Common myeloid progenitor, CD34-positive (primary cell): ENCODE measurements around the gene PCBD2.
"Not testable (repeated sequence)": the region's sequence is repeated elsewhere in the genome, so short reads cannot be mapped to it uniquely, and the experiment has no call there.

Experiments
- CTCF ChIA-PET: fragments of 350-600 bp; sonication (Branson Sonifier 250); formaldehyde crosslinking; loops from one replicate; lab custom pipeline; 2021; ENCODE audit warnings: antibody characterized with exemption; lab: Charles Lee
- POLR2A ChIA-PET: fragments of 350-600 bp; sonication (Branson Sonifier 250); formaldehyde crosslinking; loops from one replicate; lab custom pipeline; 2021; ENCODE audit warnings: antibody characterized with exemption; lab: Charles Lee
- DNase-seq, 3 donors: peaks; one replicate each; pipeline versions ENCODE4 v3.0.0 to v3.0.0-alpha.2; 2013
- H3K27ac ChIP-seq, 2 experiments: 1 replicate in 1 of 2; 2 replicates in 1 of 2; pipeline ENCODE4 v1.7.0; 2013; ENCODE audit warnings: inconsistent platforms in 2 of 2, low read length in 2 of 2, mild to moderate bottlenecking in 2 of 2, low read depth in 1 of 2, moderate library complexity in 1 of 2; ENCODE audit not compliant: severe bottlenecking in 2 of 2, insufficient read depth in 1 of 2, poor library complexity in 1 of 2
- H3K27me3 ChIP-seq, 5 experiments: replicated peaks in 2 of 5; 1 replicate in 3 of 5; 2 replicates in 2 of 5; pipeline versions ENCODE4 v1.6.1 to v1.7.0; 2013; ENCODE audit warnings: low read length in 4 of 5, mild to moderate bottlenecking in 2 of 5, moderate library complexity in 2 of 5, inconsistent platforms in 1 of 5; ENCODE audit not compliant: insufficient read depth in 5 of 5, control insufficient read depth in 4 of 5
- H3K36me3 ChIP-seq, 4 experiments: 1 replicate in 2 of 4; 2 replicates in 2 of 4; pipeline versions ENCODE4 v1.6.1 to v1.7.0; 2013; ENCODE audit warnings: low read length in 3 of 4, control low read depth in 1 of 4, mild to moderate bottlenecking in 1 of 4; ENCODE audit not compliant: control insufficient read depth in 4 of 4, insufficient read depth in 4 of 4
- H3K4me1 ChIP-seq, 4 experiments: 1 replicate in 3 of 4; 2 replicates in 1 of 4; pipeline versions ENCODE4 v1.6.1 to v1.7.1; 2013; ENCODE audit warnings: low read length in 3 of 4, mild to moderate bottlenecking in 3 of 4, control low read depth in 1 of 4, inconsistent platforms in 1 of 4, moderate library complexity in 1 of 4; ENCODE audit not compliant: control insufficient read depth in 4 of 4, insufficient read depth in 4 of 4; ENCODE audit errors: control extremely low read depth in 1 of 4
- H3K4me3 ChIP-seq, 7 experiments: 1 replicate in 4 of 7; 2 replicates in 3 of 7; pipeline versions ENCODE4 v1.5.1 to v1.7.0; 2013; ENCODE audit warnings: mild to moderate bottlenecking in 7 of 7, low read length in 6 of 7, moderate library complexity in 6 of 7, inconsistent platforms in 2 of 7, low read depth in 2 of 7, control low read depth in 1 of 7; ENCODE audit not compliant: insufficient read depth in 4 of 7, control insufficient read depth in 1 of 7; ENCODE audit errors: extremely low read depth in 1 of 7
- H3K9me3 ChIP-seq, 5 experiments: 1 replicate in 4 of 5; 2 replicates in 1 of 5; pipeline versions ENCODE4 v1.6.1 to v1.7.1; 2013; ENCODE audit warnings: low read length in 4 of 5, mild to moderate bottlenecking in 2 of 5, inconsistent platforms in 1 of 5, low read depth in 1 of 5, moderate library complexity in 1 of 5; ENCODE audit not compliant: control insufficient read depth in 4 of 5, insufficient read depth in 2 of 5; ENCODE audit errors: control extremely low read depth in 1 of 5
- WGBS: methylation state at CpG from one replicate; pipeline ENCODE4 v1.1.5; 2013; ENCODE audit not compliant: insufficient coverage; 5-methylcytosine and 5-hydroxymethylcytosine counted together

The PCBD2 gene

DNA sequence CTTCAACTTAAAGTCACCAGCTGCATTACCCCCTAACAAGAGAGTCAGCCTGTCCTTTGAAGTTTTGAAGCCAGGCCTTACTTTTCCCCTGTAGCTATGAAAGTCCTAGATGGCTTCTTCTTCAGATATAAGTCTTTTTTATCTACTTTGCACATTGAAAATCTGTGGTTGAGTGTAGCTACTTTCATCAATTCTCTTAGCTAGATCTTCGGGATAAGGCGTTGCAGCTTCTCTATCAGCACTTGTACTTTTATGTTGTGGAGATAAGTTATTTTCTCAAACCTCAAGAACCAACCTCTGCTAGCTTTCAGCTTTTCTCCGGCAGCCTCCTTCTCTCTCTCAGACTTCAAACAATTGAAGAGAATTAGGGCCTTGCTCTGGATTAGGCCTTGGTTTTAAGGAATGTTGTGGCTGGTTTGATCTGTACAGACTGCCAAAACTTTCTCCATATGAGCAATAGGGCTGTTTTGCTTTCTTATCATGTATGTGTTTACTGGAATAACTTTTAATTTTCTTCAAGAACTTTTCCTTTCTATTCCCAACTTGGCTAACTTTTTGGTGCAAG is 84.4 kb downstream of the PCBD2 start:
- no CpG with 5 or more reads among the region's 3 CpGs for WGBS
- no peak for DNase-seq
- peaks cover 0 to under 1% (median 0%) of the 10 kb centered on the region in 4 experiments for H3K4me1 ChIP-seq
- H3K36me3 ChIP-seq = no peaks in the 10 kb centered on the region
- ChIA-PET POLR2A (no interaction called here), CTCF (no interaction called here)
- H3K27ac ChIP-seq = no peak overlapping the region
- no peaks in the 10 kb centered on the region for H3K27me3 ChIP-seq
- no peak overlapping the region for H3K4me3 ChIP-seq
- peaks cover 0 to 4% (median 0%) of the 10 kb centered on the region in 5 experiments for H3K9me3 ChIP-seq

DNA sequence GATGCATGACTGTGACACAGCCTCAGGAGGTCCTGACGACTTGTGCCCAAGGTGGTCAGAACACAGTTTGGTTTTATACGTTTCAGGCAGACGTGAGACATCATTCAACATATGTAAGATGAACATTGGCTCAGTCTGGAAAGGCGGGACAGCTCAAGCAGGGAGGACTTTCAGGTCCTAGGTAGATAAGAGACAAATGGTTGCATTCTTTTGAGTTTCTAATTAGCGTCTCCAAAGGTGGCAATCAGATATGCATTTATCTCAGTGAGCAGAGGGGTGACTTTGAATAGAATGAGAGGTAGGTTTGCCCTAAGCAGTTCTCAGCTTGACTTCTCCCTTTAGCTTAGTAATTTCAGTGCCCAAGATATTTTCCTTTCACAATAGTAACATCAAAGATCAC is 85.3 kb downstream of the PCBD2 start:
- POLR2A ChIA-PET, CTCF ChIA-PET: not testable (repeated sequence)
- WGBS = 89% methylated on average over 4 of the region's 5 CpGs

DNA sequence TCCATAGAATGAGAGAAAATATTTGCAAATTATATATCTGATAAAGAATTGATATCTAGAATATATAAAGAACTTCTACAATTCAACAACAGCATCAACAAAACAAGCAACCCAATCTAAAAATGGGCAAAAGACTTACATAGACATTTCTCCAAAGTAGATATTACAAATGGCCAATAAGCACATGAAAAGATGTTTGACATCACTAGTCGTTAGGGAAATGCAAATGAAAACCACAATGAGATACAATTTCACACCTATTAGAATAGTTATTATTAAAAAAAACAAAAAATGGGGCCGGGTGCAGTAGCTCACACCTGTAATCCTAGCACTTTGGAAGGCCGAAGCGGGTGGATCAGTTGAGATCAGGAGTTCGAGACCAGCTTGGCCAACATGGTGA is 87.2 kb downstream of the PCBD2 start:
- POLR2A ChIA-PET = no interaction called here

More for the DNA sequence above, 85.3 kb downstream of the PCBD2 start:
- H3K4me1 ChIP-seq, H3K9me3 ChIP-seq, H3K36me3 ChIP-seq, H3K4me3 ChIP-seq, H3K27ac ChIP-seq, DNase-seq, H3K27me3 ChIP-seq: not testable (repeated sequence)

DNA sequence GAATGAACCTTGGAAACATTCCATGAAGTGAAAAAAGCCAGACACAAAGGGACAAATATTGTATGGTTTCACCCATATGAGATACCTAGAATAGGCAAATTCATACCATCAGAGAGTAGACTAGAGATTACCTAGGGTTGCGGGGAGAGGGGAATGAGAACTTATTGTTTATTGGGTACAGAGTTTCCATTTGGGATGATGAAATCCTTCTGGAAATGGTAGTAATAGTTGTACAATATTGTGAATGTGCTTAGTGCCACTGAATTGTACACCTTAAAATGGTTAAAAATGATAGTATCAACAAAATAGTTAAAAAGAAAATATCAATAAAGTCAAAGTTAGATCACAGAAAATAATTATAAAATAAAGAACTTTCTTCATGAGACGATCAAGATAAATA is 88.2 kb downstream of the PCBD2 start:
- H3K27ac ChIP-seq = no peak overlapping the region

More for the DNA sequence above, 87.2 kb downstream of the PCBD2 start:
- CTCF ChIA-PET = no interaction called here
- DNase-seq = peak in 2 of 3 donors; percentile 9 to 26
- Histone ChIP-seq H3K9me3 (peaks cover 0 to 4% (median 0%) of the 10 kb centered on the region in 5 experiments), H3K27me3 (no peaks in the 10 kb centered on the region), H3K27ac (no peak overlapping the region), H3K4me3 (no peak overlapping the region), H3K4me1 (peaks cover 0 to 9% (median 1%) of the 10 kb centered on the region in 4 experiments), H3K36me3 (no peaks in the 10 kb centered on the region)
- 100% methylated on average over 2 of the region's 5 CpGs for WGBS

DNA sequence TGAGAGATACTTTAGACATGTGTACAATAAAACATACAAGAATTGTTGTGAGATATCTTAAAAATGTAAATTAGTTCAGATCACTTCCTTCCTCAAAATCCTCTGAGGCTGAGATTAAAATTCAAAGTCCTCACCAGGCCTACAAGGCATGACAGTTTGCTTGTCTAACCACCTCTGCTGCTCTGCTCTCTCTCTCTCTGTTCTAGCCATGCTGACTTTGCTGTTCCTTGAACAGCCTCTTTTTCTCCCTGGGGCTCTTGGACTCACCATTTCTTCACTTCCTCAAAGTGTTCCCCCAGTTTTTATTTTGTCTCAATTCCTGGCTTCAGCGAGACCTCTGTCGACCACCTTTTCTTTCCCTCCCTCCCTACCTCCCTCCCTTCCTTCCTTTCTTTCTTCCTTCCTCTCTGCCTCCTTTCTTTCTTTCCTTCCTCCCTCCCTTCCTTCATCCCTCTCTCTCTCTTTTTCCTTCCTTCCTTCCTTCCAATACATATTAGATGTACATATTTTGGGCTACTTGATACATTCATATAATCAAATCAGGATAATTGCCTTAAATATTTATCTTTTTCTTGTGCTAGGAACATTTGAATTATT is 89.7 kb downstream of the PCBD2 start:
- Histone ChIP-seq H3K9me3 (peaks cover 0 to 4% (median 2%) of the 10 kb centered on the region in 5 experiments), H3K4me3 (no peak overlapping the region), H3K36me3 (no peaks in the 10 kb centered on the region), H3K4me1 (peaks cover 0 to 9% (median 1%) of the 10 kb centered on the region in 4 experiments), H3K27me3 (peaks cover 0 to 2% (median 0%) of the 10 kb centered on the region in 5 experiments), H3K27ac (no peak overlapping the region)
- WGBS = 63% methylated on average over 2 of the region's 2 CpGs
- ChIA-PET POLR2A (no interaction called here), CTCF (no interaction called here)
- DNase-seq = peak; percentile 15 to 73 (median 66)

More for the DNA sequence above, 88.2 kb downstream of the PCBD2 start:
- Histone ChIP-seq H3K4me3 (no peak overlapping the region), H3K4me1 (peaks cover 0 to 9% (median 1%) of the 10 kb centered on the region in 4 experiments), H3K27me3 (peaks cover 0 to 2% (median 0%) of the 10 kb centered on the region in 5 experiments), H3K9me3 (peaks cover 0 to 4% (median 2%) of the 10 kb centered on the region in 5 experiments), H3K36me3 (no peaks in the 10 kb centered on the region)
- CTCF ChIA-PET = no interaction called here
- 100% methylated on average over 1 of the region's 2 CpGs for WGBS
- POLR2A ChIA-PET = no interaction called here
- DNase-seq = no peak

DNA sequence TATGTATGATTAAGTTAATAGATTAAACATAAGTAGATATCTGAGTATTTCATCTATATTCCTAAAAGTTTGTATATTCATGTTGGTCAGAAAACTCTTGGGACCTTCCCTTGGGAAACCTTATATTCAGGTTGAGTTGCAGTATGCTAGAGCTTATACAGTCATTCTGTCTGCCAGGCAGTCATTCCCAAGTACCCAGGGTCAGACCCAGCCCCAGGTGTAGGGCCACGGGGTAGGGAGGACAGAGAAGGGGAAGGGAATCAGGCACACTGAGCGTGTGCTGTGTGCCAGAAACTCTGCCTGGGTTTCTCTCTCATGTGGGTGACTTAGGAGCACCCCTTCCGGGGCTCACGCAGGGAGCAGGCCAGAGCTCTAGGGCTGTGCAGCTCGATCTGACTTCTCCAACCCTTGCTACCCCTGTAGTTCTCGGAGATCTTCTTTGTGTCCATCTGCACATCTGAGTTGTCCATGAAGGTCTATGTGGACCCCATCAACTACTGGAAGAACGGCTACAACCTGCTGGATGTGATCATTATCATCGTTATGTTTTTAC is 91.0 kb downstream of the PCBD2 start:
- 95% methylated on average over 7 of the region's 8 CpGs for WGBS
- H3K27ac ChIP-seq = no peak overlapping the region
- H3K4me3 ChIP-seq = no peak overlapping the region
- POLR2A ChIA-PET = no interaction called here
- CTCF ChIA-PET = no interaction called here
- no peaks in the 10 kb centered on the region for H3K36me3 ChIP-seq
- peaks cover 0 to 4% (median 2%) of the 10 kb centered on the region in 5 experiments for H3K9me3 ChIP-seq
- peaks cover 0 to 9% (median 1%) of the 10 kb centered on the region in 4 experiments for H3K4me1 ChIP-seq
- DNase-seq = no peak
- H3K27me3 ChIP-seq = peaks cover 0 to 2% (median 0%) of the 10 kb centered on the region in 5 experiments

DNA sequence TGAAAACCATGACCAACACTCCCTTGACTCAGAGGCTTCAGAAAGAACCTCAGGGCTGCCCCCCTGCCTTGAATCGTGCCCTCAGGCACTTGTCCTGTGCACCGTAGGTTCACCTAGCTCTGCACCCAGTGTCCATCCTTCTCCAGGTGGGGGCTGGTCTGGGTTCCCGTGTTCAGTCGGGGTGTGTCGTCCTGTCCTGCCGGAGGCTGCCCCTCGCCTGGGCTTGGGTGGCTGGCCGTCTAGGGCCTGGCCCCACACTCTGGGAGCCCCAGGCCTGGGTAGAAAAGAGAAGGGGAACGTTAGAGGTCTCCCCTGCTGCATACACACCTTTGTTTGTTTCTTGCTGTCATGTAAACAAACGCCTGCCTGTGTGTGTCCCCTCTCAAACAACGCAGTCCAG is 92.1 kb downstream of the PCBD2 start:
- Histone ChIP-seq H3K27ac (no peak overlapping the region), H3K4me3 (no peak overlapping the region), H3K36me3 (no peaks in the 10 kb centered on the region), H3K9me3 (peaks cover 0 to 2% (median 0%) of the 10 kb centered on the region in 5 experiments), H3K4me1 (peaks cover 0 to 9% (median 1%) of the 10 kb centered on the region in 4 experiments), H3K27me3 (peaks cover 0 to 2% (median 0%) of the 10 kb centered on the region in 5 experiments)
- CTCF ChIA-PET = no interaction called here
- POLR2A ChIA-PET = no interaction called here
- WGBS = 94% methylated on average over 4 of the region's 11 CpGs
- no peak for DNase-seq
